HG03439 (cell line): ENCODE data around the gene FAM151B.
A peak's percentile ranks its signal among the peaks of the same experiment; 100 is the strongest.
"Not testable (repeated sequence)": the region's sequence is repeated elsewhere in the genome, so short reads cannot be mapped to it uniquely, and the experiment has no call there.

ENCODE experiments used
- ATAC-seq: cut with Tn5 transposase; IDR thresholded peaks from one replicate; pipeline ENCODE4 v1.9.1; 2021; ENCODE audit warnings: mild to moderate bottlenecking, moderate library complexity; ENCODE audit not compliant: unreplicated experiment

Gene FAM151B, protein sequence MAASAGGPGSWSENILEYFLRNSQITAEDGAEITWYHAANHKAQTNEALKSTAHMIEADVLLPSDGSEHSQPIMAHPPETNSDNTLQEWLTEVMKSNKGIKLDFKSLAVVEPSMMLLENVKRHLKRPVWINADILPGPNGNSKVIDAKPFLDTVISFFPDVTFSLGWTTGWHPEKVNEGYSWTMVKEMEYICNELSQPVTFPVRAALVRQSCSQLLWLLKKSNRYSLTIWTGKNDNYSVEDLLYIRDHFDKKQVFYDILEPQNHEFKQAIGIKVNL

DNA sequence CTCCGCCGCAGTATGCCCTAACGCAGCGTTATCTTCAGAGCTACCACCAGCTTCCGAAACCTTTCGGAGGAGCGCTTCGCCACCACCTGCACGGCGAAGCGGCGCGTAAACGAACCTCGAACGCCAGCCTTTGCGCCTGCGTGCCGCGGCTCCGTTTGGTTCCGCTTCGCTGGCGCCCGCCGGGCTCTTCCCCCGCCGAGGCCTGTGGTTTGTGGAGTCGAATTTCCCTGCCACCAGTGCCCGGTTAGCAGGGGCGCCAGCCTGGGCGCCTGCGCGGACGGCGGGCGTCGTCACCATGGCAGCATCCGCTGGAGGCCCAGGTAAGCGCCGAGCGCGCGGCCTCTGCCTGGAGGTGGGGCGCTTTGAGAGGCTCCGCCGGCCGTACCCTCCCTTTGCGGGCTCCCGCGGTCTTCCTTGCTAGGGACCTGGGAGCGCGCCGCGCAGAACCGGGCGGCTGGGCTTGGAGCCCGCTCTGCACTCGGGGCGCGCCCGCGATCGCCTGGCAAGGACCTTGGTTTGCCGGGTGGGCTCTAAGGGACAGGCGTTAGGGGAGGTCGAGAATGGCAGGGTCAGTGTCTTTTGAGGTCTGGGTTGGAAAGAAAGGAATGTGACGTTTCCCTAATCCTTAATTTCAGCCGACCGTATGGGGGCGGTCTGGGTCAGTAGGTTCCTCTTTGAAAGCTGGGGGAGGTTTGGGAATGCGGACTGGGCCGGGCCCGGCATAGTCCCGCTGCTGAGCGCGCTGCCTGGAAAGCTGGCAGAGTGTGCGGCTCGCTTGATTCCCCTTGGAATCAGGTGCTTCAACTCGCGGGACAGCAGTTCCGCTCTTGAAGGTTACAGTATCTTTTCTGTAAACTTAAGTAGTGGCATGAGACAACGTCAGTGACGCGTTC is at the start of gene FAM151B:
Gene FAM151B (plus strand): TSS at position 272 of the 893 bp plus-strand sequence. CDS start 24 bp downstream, at position 296.
- ATAC-seq, result peak; percentile 93

DNA sequence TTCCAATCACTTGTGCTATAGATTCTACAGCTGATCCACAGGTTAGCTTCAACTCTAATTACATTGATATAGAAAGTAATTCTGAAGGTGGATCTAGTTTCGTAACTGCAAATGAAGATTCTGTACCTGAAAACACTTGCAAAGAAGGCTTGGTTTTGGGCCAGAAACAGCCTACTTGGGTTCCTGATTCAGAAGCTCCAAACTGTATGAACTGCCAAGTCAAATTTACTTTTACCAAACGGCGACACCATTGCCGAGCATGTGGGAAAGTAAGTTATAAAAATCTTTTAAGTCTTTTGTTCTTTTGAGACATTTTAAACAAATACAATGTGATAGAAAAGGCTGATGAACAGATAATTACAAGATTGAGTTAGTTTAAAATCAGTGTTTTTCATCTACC is 49.2 kb upstream of the FAM151B start:
- ATAC-seq, result no peak

DNA sequence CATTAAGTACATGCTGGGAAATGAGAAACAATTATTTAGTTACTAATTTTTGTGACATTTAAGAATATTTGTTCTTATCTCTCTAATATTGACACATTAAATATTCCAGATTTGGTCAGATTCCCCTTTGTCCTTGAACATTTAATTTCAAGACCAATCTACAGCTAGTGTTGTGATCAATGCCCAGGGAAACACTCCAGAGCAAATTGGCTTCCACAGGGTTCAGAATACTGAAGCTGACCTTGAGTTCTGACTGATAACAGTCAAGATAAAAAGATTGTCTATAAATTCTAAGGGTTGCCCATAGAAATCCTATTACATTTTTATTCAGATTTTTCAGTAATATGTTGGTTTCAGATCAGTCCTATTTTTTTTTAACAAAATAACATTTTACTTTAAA is 48.7 kb upstream of the FAM151B start:
- ATAC-seq, result no peak

DNA sequence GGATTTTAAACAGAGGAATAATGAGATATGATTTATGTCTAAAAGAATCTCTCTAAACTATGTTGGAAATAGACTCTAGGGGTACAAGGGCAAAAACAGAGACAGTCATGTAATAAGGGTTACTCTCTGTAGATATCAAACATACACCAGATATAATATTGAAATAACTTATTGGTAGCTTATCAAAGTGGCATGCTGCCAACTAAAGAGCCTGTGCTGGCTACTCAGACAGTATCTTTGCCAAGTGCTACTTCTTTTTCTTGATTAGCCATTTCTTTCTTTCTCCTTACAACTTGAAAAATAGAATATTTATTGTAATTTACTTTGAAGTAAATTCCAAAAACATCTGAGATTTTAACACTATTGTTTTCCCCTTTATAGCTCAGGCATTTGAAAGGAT is 45.2 kb upstream of the FAM151B start:
- no peak for ATAC-seq

DNA sequence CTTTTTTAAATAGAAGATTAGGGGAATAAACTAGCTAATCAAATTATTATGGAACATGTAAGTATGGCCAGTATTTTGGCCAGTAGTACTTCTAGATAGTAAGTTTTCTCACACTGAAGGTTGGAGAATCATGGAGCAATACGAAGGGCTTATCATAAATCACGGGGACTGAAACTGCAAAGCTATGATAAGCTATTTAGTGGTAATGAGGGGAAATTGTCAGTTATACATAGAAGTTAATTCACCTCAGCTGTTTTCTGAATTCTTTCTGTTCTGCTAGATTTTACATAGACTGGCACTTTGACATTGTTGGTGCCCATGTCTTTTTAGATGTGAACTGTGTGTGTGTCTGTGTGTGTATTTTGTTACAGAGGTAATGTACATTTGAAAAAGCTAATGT is 34.5 kb upstream of the FAM151B start:
- no peak for ATAC-seq

DNA sequence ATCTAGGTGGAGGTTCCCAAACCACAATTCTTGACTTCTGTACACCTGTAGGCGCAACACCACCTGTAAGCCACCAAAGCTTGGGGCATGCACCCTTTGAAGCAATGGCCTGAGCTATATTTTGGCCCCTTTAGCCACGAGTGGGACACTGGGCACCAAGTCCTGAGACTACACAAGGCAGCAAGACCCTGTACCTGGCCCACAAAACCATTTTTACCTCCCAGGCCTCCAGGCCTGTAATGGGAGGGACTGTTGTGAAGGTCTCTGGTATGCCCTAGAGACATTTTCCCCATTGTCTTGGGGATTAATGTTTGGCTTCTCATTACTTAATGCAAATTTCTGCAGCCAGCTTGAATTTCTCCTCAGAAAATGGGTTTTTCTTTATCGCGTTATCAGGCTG is 24.6 kb upstream of the FAM151B start:
- no peak for ATAC-seq

DNA sequence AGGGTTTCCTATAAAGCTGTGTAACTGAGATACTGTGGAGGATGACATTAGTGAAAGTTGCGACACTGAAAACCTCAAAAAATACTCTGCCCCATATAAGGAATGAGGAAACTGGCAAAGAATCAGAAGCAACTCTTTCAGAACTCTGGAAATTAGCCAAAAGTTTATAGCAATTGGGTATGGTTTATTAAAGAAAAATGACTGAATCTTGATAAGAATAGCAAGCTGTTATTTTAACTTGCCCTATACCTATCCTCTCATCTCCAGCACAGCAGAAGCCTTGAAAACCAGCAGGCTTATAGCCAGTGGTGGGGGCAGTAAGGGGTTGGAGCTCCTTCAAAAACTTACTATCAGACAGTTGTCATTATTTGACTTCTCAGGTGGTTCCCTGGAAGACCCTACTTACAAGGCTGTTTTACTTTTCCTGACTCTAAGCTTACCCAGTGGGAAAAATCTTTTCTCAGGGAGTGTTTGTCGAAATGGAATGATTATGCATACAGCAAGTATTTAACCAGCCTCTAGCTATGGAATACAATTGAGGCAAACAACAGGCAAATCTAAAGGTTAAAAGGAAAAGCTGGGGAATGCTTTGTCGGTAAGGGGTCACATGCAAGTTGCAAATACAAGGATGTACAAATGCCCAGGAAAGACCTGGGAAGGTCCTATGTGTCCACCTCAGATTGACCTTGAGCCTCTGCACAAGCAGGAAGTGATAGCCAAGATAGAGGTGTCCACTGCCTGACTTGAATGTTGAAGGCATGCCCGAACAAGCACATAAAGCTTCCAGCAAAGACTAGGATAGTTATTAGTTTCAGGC is 21.0 kb upstream of the FAM151B start:
- ATAC-seq, result no peak

DNA sequence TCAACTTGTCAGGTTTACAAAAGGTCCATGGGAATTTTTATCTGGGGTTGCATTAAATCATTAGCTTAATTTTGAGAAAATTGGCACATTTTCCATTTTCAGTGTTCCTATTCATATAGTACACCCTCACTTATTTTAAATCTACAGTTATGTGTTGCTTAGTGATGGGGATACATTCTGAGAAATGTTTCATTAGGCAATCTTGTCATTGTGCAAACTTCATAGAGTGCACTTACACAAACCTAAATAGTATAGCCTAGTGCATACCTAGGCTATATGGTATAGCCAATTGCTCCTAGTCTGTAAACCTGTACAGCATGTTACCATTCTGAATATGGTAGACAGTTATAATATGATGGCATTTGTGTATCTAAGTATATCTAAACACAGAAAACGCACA is 19.8 kb upstream of the FAM151B start:
- ATAC-seq, result no peak

DNA sequence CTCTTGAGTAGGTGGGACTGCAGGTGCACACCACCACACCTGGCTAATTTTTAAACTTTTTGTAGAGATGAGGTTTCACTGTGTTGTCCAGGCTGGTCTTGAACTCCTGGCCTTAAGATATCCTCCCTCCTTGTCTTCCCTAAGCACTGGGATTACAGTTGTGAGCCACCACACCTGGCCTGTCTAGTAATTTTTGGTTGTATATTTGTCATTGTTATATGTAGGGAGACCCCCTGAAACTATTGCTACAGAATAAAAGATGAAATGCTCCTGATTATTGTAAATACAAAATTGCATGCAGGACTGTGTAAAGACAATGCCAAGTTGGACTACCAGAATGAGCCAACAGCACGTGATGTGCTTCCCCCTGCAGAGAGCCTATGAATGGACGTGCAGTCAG is 17.3 kb upstream of the FAM151B start:
- ATAC-seq, result not testable (repeated sequence)

DNA sequence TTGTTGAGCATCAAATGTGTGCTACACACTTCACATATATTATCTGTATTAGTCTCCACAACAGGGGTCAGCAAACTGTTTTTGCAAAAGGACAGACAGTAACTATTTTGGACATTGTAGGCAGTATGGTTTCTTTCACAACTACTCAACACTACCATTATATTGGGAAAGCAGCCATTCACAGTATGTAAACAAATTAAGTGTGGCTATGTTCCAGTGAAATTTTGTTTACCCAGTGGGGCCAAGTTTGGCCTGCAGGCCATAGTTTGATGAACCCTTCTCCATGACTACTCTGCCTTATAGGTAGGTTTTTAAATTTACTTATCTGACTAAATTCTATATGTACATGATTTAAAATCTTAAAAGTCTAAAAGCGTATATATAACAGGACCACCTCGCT is 13.0 kb upstream of the FAM151B start:
- ATAC-seq, result no peak

DNA sequence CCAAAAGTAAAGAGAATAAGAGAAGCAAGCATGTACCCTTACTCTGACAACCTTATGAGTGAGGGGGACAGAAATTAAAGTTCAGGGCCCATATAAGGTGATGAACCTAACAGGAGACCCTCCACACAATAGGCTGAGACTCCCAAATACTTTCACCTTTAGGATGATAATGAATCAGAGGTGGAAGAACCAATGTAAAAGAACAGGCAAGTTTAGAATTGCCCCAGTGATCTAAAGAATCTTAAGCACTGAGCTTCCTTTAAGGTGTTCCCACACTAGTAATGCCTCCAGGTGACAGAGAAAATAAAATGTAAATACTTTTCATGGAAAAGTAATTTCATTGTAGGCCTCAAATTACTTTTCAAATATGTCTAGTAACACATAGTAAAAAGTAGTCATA is 8.2 kb upstream of the FAM151B start:
- no peak for ATAC-seq

DNA sequence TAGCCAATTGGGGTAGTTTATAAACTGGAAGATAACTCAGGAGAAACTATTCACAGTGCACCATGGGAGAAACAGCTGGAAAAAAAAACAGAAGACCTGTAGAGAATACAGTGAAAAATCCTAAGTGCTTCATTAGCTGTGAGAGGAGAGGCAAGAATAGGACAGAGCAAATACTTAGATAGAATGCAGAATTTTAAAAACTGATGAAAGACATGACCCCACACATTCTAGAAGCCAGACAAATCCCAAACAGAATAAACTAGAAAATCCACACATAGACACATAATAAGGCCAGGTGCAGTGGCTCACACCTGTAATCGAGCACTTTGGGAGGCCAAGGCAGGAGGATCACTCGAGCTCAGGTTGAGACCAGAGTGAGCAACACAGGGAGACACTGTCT is 7.5 kb upstream of the FAM151B start:
- ATAC-seq, result no peak

DNA sequence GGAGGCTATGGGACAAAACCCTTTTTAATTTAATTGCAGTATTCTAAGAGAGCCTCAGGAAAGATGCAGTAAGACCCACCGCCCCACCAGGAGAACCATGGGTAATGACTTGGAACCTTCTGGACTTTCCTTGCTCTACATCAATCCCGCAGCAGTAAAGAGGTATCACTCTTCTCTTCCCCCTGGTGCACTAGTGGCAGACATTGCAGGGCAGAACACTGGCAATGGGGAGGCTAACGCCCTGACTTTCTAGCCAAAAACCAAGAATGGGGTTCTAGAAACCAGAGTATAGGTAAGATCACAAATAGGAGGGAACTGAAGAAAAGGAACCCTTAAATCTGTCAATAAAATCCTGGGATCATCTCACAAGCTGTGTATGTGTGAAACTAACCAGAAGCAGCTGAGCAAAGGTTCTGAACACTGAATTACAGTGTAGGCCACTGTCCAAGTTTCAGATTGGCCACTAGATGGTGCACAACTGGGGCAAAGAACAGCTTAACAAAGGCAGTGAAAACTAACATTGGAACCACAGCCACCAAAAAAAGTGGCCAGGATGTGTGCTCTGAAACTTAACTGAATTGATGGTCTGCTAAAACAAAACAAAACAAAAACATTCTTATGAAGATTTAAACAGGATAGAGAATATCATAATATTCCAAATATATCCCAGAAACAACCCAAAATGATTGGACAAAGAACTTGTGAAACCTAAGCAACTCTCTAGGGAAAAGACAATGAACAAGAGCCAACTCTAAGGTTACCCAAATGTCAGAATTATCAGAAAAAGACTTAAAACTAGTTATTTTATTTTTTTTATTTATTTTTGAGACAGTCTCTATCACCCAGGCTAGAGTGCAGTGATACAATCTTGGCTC is 6.6 kb upstream of the FAM151B start:
- ATAC-seq, result no peak

DNA sequence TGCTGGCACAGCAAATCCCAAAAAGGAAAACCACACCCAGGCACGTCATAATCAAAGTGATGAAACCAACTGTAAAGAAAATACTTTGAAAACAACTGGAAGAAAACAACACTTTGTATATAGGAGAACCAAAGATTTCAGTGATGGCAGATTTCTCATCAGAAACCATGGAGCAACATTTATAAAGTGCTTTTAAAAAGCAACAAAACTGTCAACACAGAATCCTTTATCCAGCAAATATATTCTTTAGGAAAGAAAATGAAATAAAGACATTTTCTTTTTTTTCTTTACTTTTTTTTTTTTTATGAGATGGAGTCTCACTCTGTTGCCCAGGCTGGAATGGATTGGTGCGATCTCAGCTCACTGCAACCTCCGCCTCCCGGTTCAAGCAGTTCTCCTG is 5.3 kb upstream of the FAM151B start:
- ATAC-seq, result no peak

DNA sequence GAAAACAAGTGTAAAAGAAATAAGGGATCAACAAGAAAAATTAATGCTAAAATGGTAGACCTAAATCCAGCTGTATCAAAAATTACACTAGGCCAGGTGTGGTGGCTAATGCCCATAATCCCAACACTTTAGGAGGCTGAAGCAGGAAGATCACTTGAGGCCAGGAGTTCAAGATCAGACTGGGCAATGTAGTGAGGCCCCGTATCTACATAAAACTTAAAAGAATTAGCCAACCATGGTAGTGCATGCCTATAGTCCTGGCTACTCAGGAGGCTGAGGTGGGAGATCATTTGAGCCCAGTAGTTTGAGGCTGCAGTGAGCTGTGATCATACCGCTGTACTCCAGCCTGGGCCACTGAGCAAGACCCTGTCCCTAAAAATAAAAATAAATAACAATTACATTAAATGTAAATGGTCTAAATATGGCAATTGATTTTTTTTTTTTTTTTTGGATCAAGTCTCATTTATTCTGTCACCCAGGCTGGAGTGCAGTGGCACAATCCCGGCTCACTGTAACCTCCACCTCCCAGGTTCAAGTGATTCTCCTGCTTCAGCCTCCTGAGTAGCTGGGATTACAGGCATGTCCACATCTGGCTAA is 4.2 kb upstream of the FAM151B start:
- no peak for ATAC-seq

DNA sequence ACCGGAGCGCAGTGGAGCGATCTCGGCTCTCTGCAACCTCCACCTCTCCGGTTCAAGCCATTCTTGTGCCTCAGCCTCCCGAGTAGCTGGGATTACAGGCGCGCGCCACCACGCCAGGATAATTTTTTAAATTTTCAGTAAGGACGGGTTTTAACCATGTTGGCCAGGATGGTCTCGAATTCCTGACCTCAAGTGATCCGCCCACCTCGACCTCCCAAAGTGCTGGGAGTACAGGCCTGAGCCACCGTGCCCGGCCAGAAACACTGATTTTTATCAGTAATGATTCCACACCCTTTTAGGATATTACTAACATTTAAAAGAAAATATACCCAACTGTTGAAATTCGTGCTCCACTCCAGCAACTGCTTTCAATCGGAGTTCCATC is 464 bp upstream of the FAM151B start:
- ATAC-seq, result no peak

DNA sequence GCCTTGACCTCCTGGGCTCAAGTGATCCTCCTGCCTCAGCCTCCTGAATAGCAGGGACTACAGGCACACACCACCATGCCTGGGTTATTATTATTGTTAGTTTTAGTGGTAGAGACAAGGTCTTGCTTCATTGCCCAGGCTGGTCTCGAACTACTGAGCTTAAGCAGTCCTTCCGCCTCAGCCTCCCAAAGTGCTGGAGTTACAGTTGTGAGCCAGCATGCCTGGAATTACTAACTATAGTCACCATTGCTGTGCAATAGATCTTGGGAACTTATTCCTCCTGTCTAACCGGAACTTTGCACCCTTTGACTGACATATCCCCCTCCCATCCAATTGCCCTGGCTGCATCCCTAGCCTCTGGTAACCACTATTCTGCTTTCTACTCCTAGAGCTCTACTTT is 3.4 kb downstream of the FAM151B start:
- no peak for ATAC-seq

DNA sequence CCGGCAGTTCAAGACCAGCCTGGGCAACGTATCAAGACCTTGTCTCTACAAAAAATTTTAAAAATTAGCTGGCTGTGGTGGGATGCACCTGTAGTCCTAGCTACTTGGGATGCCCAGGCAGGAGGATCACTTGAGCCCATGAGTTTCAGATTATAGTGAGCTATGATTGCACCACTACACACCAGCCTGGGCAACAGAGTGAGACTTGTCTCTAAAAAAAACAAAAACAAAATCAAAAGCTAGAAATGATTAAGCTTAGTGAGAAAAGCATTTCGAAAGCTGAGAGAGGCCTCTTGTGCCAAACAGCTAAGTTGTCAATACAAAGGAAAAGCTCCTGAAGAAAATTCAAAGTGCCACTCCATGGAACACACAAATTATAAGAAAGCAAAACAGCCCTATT is 4.8 kb downstream of the FAM151B start:
- ATAC-seq, result no peak

DNA sequence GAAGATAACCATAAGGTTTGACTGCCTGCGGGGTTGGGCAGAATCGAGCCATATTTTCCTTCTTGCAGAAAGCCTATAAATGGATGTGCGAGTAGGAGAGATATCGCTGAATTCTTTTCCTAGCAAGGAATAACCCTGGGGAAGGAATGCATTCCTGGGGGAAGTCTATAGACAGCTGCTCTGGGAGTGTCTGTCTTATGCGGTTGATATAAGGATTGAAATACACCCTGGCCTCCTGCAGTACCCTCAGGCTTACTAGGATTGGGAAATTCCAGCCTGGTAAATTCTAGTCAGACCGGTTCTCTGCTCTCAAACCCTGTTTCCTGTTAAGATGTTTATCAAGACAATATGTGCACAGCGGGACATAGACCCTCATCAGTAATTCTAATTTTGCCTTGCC is 5.5 kb downstream of the FAM151B start:
- ATAC-seq, result not testable (repeated sequence)

DNA sequence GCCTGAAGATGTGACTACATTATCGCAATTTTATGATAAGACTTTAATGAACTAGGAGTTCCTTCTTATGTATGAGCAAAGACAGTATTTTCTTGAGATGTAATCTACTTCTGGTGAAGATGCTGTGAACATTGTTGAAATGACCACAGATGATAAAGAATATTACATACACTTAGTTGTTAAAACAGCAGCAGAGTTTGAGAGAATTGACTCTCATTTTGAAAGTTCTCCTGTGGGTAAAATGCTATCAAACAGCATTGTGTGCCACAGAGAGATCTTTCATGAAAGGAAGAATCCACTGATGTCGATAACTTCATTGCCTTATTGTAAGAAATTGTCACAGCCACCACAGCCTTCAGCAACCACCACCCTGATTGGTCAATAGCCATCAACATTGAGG is 8.0 kb downstream of the FAM151B start:
- ATAC-seq, result no peak
